ENCODE measurements around the gene SLC26A1.
"Not testable (repeated sequence)": the region's sequence is repeated elsewhere in the genome, so short reads cannot be mapped to it uniquely, and the experiment has no call there.

SLC26A1 gene

DNA sequence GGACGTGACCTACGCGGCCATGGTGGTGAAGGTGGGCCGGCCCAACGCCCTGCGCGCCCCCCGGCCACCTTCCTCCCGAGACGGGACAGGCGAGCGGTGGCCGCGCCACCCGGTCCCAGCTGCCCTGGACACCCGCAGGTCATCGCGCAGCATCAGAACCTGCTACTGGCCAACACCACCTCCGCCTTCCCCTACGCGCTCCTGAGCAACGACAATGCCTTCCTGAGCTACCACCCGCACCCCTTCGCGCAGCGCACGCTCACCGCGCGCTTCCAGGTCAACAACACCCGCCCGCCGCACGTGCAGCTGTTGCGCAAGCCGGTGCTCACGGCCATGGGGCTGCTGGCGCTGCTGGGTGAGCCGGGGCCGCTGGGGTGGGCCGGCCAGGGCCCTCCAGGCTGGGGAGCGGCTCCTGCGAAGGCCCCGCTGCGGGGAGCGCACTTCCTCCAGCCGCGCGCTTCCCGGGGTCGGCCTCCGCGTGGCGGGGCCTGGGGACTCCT is 9.0 kb upstream of the SLC26A1 start:
- DNase-seq (ENCODE audit: low read depth) = peak; percentile 39
- TF ChIP-seq, protein P1, sequence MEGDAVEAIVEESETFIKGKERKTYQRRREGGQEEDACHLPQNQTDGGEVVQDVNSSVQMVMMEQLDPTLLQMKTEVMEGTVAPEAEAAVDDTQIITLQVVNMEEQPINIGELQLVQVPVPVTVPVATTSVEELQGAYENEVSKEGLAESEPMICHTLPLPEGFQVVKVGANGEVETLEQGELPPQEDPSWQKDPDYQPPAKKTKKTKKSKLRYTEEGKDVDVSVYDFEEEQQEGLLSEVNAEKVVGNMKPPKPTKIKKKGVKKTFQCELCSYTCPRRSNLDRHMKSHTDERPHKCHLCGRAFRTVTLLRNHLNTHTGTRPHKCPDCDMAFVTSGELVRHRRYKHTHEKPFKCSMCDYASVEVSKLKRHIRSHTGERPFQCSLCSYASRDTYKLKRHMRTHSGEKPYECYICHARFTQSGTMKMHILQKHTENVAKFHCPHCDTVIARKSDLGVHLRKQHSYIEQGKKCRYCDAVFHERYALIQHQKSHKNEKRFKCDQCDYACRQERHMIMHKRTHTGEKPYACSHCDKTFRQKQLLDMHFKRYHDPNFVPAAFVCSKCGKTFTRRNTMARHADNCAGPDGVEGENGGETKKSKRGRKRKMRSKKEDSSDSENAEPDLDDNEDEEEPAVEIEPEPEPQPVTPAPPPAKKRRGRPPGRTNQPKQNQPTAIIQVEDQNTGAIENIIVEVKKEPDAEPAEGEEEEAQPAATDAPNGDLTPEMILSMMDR (IDR thresholded peaks at IDR 0.05; ENCODE audit: low read length, missing control alignments) = no peak
- no peak overlapping the region for H3K4me3 ChIP-seq (replicated peaks; ENCODE audit: low read depth, low read length)

DNA sequence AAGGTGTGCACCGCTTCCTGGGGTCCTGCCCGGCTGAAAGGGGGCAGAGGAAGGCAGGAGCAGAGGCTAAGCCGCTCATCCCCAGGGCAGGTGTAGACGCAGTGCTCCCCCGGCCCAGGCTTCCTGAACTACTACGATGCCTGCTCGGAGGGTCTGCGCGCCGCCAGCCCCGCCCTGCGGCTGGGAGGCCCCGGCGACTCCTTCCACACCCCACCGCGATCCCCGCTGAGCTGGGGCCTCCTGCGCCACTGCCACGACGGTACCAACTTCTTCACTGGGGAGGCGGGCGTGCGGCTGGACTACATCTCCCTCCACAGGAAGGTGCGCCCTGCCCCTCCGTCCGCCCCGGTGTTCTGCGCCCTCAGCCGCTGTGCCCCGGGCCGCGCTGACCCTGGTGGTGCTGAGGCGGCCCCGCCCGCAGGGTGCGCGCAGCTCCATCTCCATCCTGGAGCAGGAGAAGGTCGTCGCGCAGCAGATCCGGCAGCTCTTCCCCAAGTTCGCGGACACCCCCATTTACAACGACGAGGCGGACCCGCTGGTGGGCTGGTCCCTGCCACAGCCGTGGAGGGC is 8.4 kb upstream of the SLC26A1 start:
- DNase-seq (ENCODE audit: low read depth) = no peak
- no peak overlapping the region for H3K4me3 ChIP-seq (replicated peaks; ENCODE audit: low read depth, low read length)
- TF ChIP-seq, protein P1 (IDR thresholded peaks at IDR 0.05; ENCODE audit: low read length, missing control alignments) = no peak

DNA sequence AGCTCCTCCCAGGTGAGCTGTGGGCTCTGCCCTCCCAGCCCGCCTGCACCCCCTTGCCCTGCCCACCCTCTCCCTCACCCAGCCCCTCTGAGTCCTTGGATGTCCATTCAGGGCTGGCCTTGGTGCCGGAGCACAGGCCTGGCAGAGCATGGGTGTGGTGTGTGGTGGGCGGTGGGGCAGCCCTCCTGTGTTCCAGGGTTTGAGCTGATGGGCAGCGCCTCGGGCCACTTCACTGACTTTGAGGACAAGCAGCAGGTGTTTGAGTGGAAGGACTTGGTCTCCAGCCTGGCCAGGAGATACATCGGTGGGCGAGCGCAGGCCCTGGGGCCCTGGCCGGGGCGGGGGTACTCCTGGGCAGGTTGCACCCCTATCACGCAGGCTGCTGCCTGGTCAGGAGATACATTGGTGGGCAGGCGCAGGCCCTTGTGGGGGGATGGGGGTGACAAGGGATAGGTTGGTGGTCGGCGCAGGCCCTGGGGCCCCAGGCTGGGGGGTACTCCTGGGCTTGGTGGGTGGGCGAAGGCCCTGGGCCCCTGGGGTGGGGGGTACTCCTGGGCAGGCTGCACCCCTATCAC is 7.6 kb upstream of the SLC26A1 start:
- TF ChIP-seq, protein P1 (IDR thresholded peaks at IDR 0.05; ENCODE audit: low read length, missing control alignments) = no peak
- H3K4me3 ChIP-seq (replicated peaks; ENCODE audit: low read depth, low read length) = no peak overlapping the region
- DNase-seq (ENCODE audit: low read depth) = no peak

DNA sequence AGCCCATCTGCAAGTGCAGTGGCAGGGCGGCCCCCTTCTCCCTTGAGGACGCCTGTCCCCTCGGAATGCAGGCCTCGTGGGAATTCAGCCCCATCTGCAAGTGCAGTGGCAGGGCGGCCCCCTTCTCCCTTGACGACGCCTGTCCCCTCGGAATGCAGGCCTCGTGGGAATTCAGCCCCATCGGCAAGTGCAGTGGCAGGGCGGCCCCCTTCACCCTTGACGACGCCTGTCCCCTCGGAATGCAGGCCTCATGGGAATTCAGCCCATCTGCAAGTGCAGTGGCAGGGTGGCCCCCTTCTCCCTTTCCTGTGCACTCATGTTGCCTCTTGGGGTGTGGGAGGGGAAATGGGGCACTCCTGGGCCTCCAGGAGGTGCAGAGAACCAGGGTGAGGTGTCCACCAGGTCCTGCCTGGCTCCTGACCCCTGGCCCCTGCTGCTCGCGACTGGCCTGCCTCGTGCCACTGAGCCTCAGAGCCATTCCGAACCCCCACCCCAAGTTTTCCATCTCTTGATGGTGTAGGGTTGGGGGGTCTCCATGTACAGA is 6.8 kb upstream of the SLC26A1 start:
- H3K4me3 ChIP-seq (replicated peaks; ENCODE audit: low read depth, low read length) = no peak overlapping the region
- DNase-seq (ENCODE audit: low read depth) = no peak
- TF ChIP-seq, protein P1 (IDR thresholded peaks at IDR 0.05; ENCODE audit: low read length, missing control alignments) = no peak

DNA sequence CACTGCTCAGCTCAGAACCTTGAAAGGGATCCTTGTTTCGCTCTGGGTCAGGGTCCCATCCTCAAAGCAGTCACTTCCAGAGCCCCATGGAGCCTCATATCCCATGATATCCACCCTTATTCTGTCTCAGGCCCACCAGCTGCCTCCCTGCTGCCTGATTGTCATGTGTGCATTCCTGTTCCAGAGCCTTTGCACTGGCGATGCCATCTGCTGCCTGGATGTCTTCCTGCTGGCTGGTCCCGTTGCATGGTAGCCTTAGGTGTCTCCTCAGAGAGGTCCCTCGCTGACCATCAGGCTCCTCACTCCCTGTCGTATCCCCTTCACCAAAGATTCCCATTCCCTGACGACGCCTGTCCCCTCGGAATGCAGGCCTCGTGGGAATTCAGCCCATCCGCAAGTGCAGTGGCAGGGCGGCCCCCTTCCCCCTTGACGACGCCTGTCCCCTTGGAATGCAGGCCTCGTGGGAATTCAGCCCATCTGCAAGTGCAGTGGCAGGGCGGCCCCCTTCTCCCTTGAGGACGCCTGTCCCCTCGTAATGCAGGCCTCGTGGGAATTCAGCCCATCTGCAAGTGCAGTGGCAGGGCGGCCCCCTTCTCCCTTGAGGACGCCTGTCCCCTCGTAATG is 6.1 kb upstream of the SLC26A1 start:
- not testable (repeated sequence) for DNase-seq (ENCODE audit: low read depth); H3K4me3 ChIP-seq (replicated peaks; ENCODE audit: low read depth, low read length)

DNA sequence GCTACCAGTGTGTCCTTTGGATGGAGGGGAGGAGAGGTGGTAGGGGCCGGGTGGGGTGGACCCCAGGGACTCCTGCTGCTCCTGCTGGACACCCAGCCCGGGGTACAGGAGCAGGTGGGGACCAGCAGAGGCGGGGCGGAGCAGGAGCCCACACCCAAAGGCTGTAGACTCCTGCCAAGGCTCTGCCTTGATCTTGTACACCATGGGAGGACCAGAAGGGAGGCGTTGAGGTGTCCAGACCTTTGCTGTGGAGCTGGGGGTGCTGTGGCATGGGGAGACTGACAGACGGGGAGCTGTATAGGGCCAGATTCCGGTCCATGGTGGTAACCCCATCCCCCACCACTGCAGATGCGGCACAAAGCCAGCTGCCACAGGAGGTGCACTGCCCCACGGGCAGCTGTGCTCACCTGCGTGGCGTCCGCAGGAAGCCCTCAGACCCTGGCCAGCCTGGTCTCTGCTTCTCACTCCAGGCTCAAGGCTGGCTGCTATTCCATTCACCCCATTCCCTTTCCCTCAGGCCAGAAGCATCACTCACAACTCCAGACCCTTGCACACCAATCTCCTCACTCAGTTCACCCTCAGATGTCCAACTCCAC is 5.0 kb upstream of the SLC26A1 start:
- TF ChIP-seq, protein P1 (IDR thresholded peaks at IDR 0.05; ENCODE audit: low read length, missing control alignments) = no peak
- DNase-seq (ENCODE audit: low read depth) = no peak
- H3K4me3 ChIP-seq (replicated peaks; ENCODE audit: low read depth, low read length) = no peak overlapping the region

DNA sequence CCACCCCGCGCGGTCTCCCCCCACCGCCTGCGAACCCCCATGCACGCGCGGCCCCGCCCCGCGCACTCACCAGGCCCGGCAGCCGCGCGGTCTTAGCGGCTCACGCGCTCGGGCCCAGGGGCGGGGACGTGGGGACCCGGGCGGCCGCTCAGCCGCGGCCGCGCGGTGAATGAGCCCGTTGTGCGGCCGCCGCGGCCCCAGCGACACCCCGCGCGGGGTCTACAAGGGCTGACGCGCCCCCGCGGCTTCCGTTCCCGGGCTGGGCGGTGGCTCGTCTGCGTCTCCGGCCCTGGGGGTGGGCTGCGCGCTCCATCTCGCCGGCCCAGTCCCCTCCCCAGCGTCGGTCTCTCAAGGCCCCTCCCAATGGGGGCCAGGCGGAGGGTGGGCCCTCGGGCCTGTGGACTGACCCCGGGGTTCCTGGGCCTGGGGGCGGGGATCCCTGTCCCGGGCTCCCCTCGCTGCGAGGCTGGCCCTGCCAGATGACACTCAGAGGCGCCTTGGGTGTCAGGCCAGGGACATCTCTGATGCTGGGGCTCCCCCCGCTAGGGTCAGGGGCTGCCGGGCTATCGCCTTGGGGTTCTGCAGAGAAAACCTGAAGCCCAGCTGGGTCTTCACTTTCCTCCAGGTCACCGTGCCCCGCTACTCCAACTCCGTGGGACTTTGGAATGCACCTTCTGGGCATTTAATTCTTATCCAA is 4.3 kb upstream of the SLC26A1 start:
- no peak for DNase-seq (ENCODE audit: low read depth)
- no peak overlapping the region for H3K4me3 ChIP-seq (replicated peaks; ENCODE audit: low read depth, low read length)
- TF ChIP-seq, protein P1 (IDR thresholded peaks at IDR 0.05; ENCODE audit: low read length, missing control alignments) = no peak

Measured in fibroblast of pulmonary artery (primary cell).